HepG2 (cell line): Measurements from ENCODE around the gene SMIM22. TPM values are rescaled to one million over a fixed set of nuclear protein-coding genes. Genes with fewer than 3 reads are reported as not detected.
A peak's percentile ranks its signal among the peaks of the same experiment; 100 is the strongest.

Experiments
- ARNTL ChIP-seq: sonication (generic); formaldehyde crosslinking; IDR thresholded peaks from 2 replicates; pipeline ENCODE4 v1.4.0; 2020; ENCODE audit warnings: mild to moderate bottlenecking, missing genetic modification reagents
- DMAP1 ChIP-seq: IDR thresholded peaks from 2 replicates; pipeline ENCODE4 v1.6.1; 2016
- ELK4 ChIP-seq: sonication (generic); formaldehyde crosslinking; IDR thresholded peaks from 2 replicates; pipeline ENCODE4 v1.9.0; 2021; ENCODE audit warnings: missing genetic modification reagents, borderline replicate concordance
- EZH2 ChIP-seq: conservative IDR thresholded peaks from 2 replicates; pipeline ENCODE4 v1.6.1; 2012; ENCODE audit warnings: mild to moderate bottlenecking, low read depth, low read length, moderate library complexity
- GPBP1L1 ChIP-seq: sonication (generic); formaldehyde crosslinking; IDR thresholded peaks from 2 replicates; pipeline ENCODE4 v1.5.0; 2020; ENCODE audit warnings: mild to moderate bottlenecking, missing genetic modification reagents
- GTF2F1 ChIP-seq: fragments of 150-350 bp; IDR thresholded peaks from 2 replicates; pipeline ENCODE4 v1.6.1; 2014; ENCODE audit warnings: low read length
- HNRNPLL ChIP-seq: fragments of 200-400 bp; formaldehyde crosslinking; IDR thresholded peaks from 2 replicates; pipeline ENCODE4 v1.6.1; 2017; ENCODE audit warnings: mild to moderate bottlenecking, low read depth, low read length; ENCODE audit not compliant: poor library complexity, severe bottlenecking
- KDM1A ChIP-seq: IDR thresholded peaks from 2 replicates; pipeline ENCODE4 v1.6.1; 2016; ENCODE audit warnings: missing compliant biosample characterization
- SMC3 ChIP-seq: IDR thresholded peaks from 2 replicates; pipeline ENCODE4 v1.6.1; 2011; ENCODE audit warnings: low read length, improper control_type of control experiment
- TEAD3 ChIP-seq: optimal IDR thresholded peaks from 2 replicates; pipeline ENCODE3; 2016; ENCODE audit warnings: borderline replicate concordance
- XBP1 ChIP-seq: sonication (generic); formaldehyde crosslinking; IDR thresholded peaks from 2 replicates; pipeline ENCODE4 v1.5.0; 2020; ENCODE audit warnings: missing genetic modification reagents
- ZNF292 ChIP-seq: sonication (generic); formaldehyde crosslinking; IDR thresholded peaks from 2 replicates; pipeline ENCODE4 v1.8.1; 2022; ENCODE audit warnings: mild to moderate bottlenecking, low read depth, missing genetic modification reagents, borderline replicate concordance
- ZNF460 ChIP-seq: sonication (generic); formaldehyde crosslinking; IDR thresholded peaks from 2 replicates; pipeline ENCODE4 v1.5.1; 2020; ENCODE audit warnings: missing genetic modification reagents, mild to moderate bottlenecking, borderline replicate concordance
- ZNF879 ChIP-seq: sonication (generic); formaldehyde crosslinking; IDR thresholded peaks from 2 replicates; pipeline ENCODE4 v1.8.1; 2023; ENCODE audit warnings: missing genetic modification reagents
- polyA plus RNA-seq, 8 experiments: library from polyadenylated mRNA; depleted of rRNA in 3 of 8; stranded (reverse) in 7 of 8; unstranded in 1 of 8; fragments of >200 nt; fragmentation: Illumina TruSeq in 4 of 8; extraction: Trizol in 4 of 8; gene quantifications; 2 replicates each; pipeline versions ENCODE4 v1.2.1 to v1.2.3, GENCODE V29; 2011 to 2016; ENCODE audit warnings: low read depth in 4 of 8, missing spikeins in 1 of 8, mixed read lengths in 1 of 8; ENCODE audit not compliant: insufficient read depth in 1 of 8
- total RNA-seq, 5 experiments: library from RNA; depleted of rRNA; stranded (reverse); fragments of >200 nt; fragmentation: Illumina TruSeq; extraction: Trizol; gene quantifications; 2 replicates each; pipeline ENCODE4 v1.2.3, GENCODE V29; 2016; ENCODE audit warnings: low read depth in 1 of 5
- TF ChIP-seq, protein P1 (sequence below): sonication (generic); formaldehyde crosslinking; IDR thresholded peaks from 2 replicates; pipeline ENCODE4 v1.5.1; 2020; ENCODE audit warnings: missing genetic modification reagents, mild to moderate bottlenecking, borderline replicate concordance
- TF ChIP-seq, protein P2 (sequence below): sonication (generic); formaldehyde crosslinking; IDR thresholded peaks from 2 replicates; pipeline ENCODE4 v1.9.0; 2021; ENCODE audit warnings: mild to moderate bottlenecking, missing genetic modification reagents
- TF ChIP-seq, protein P3 (sequence below): IDR thresholded peaks from 2 replicates; pipeline ENCODE4 v1.6.1; 2016; ENCODE audit warnings: missing compliant biosample characterization, missing genetic modification reagents, borderline replicate concordance

SMIM22 gene
- total and polyA plus RNA-seq, 2 of the 13 experiments (the other 11 are each of a cell fraction or from before 2014, with no cell fraction given): not detected

- TF ChIP-seq, protein P1, sequence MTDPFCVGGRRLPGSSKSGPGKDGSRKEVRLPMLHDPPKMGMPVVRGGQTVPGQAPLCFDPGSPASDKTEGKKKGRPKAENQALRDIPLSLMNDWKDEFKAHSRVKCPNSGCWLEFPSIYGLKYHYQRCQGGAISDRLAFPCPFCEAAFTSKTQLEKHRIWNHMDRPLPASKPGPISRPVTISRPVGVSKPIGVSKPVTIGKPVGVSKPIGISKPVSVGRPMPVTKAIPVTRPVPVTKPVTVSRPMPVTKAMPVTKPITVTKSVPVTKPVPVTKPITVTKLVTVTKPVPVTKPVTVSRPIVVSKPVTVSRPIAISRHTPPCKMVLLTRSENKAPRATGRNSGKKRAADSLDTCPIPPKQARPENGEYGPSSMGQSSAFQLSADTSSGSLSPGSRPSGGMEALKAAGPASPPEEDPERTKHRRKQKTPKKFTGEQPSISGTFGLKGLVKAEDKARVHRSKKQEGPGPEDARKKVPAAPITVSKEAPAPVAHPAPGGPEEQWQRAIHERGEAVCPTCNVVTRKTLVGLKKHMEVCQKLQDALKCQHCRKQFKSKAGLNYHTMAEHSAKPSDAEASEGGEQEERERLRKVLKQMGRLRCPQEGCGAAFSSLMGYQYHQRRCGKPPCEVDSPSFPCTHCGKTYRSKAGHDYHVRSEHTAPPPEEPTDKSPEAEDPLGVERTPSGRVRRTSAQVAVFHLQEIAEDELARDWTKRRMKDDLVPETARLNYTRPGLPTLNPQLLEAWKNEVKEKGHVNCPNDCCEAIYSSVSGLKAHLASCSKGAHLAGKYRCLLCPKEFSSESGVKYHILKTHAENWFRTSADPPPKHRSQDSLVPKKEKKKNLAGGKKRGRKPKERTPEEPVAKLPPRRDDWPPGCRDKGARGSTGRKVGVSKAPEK (CRISPR knock-in tag): no peak
- TF ChIP-seq ELK4 (CRISPR knock-in tag) (no peak), SMC3 (no peak), ZNF879 (no peak), GPBP1L1 (CRISPR knock-in tag) (no peak), TEAD3 (CRISPR knock-in tag) (peak; percentile 40), KDM1A (CRISPR knock-in tag) (no peak), ZNF460 (no peak), GTF2F1 (no peak), XBP1 (CRISPR knock-in tag) (no peak), HNRNPLL (peak; percentile 70), EZH2 (no peak), DMAP1 (peak; percentile 57), ZNF292 (CRISPR knock-in tag) (0 out of 2 replicates have a peak, but pooled peaks have one; percentile 27), ARNTL (CRISPR knock-in tag) (no peak)
- TF ChIP-seq, protein P2, sequence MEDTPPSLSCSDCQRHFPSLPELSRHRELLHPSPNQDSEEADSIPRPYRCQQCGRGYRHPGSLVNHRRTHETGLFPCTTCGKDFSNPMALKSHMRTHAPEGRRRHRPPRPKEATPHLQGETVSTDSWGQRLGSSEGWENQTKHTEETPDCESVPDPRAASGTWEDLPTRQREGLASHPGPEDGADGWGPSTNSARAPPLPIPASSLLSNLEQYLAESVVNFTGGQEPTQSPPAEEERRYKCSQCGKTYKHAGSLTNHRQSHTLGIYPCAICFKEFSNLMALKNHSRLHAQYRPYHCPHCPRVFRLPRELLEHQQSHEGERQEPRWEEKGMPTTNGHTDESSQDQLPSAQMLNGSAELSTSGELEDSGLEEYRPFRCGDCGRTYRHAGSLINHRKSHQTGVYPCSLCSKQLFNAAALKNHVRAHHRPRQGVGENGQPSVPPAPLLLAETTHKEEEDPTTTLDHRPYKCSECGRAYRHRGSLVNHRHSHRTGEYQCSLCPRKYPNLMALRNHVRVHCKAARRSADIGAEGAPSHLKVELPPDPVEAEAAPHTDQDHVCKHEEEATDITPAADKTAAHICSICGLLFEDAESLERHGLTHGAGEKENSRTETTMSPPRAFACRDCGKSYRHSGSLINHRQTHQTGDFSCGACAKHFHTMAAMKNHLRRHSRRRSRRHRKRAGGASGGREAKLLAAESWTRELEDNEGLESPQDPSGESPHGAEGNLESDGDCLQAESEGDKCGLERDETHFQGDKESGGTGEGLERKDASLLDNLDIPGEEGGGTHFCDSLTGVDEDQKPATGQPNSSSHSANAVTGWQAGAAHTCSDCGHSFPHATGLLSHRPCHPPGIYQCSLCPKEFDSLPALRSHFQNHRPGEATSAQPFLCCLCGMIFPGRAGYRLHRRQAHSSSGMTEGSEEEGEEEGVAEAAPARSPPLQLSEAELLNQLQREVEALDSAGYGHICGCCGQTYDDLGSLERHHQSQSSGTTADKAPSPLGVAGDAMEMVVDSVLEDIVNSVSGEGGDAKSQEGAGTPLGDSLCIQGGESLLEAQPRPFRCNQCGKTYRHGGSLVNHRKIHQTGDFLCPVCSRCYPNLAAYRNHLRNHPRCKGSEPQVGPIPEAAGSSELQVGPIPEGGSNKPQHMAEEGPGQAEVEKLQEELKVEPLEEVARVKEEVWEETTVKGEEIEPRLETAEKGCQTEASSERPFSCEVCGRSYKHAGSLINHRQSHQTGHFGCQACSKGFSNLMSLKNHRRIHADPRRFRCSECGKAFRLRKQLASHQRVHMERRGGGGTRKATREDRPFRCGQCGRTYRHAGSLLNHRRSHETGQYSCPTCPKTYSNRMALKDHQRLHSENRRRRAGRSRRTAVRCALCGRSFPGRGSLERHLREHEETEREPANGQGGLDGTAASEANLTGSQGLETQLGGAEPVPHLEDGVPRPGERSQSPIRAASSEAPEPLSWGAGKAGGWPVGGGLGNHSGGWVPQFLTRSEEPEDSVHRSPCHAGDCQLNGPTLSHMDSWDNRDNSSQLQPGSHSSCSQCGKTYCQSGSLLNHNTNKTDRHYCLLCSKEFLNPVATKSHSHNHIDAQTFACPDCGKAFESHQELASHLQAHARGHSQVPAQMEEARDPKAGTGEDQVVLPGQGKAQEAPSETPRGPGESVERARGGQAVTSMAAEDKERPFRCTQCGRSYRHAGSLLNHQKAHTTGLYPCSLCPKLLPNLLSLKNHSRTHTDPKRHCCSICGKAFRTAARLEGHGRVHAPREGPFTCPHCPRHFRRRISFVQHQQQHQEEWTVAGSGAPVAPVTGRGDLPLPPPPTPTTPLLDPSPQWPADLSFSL (CRISPR knock-in tag): no peak
- TF ChIP-seq, protein P3, sequence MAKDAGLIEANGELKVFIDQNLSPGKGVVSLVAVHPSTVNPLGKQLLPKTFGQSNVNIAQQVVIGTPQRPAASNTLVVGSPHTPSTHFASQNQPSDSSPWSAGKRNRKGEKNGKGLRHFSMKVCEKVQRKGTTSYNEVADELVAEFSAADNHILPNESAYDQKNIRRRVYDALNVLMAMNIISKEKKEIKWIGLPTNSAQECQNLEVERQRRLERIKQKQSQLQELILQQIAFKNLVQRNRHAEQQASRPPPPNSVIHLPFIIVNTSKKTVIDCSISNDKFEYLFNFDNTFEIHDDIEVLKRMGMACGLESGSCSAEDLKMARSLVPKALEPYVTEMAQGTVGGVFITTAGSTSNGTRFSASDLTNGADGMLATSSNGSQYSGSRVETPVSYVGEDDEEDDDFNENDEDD (CRISPR knock-in tag): peak; percentile 71
These were observed 6.9 kb downstream of the SMIM22 start, which contains the start of gene ROGDI (continued) for GRCh38 chr16:4801962-4802658.
